GM18508 (cell line): Measurements from ENCODE around the gene DENND5A.
"Not testable (repeated sequence)": the region's sequence is repeated elsewhere in the genome, so short reads cannot be mapped to it uniquely, and the experiment has no call there.

Source experiments
- ATAC-seq: cut with Tn5 transposase; IDR thresholded peaks from one replicate; pipeline ENCODE4 v1.9.1; 2021; ENCODE audit warnings: moderate number of reproducible peaks; ENCODE audit not compliant: insufficient read depth, unreplicated experiment

DENND5A gene

DNA sequence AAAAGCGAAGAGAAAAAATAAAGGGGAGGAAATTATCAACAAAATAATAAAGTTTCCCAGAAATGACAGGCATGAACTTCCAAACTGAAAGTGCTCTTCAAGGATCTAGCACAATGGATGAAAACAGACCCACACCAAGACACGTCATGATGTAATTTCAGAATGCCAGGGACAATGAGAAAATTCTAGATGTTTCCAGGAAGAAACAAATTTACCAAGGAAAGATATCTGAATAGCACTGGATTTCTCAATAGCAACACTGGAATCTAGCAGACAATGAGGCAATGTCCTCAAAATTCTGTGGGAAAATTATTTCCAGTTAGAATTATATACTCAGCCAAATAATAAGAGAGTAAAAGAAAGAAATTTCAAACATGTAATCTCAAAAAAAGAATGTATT lies 46.0 kb downstream of the DENND5A start:
- no peak for ATAC-seq

DNA sequence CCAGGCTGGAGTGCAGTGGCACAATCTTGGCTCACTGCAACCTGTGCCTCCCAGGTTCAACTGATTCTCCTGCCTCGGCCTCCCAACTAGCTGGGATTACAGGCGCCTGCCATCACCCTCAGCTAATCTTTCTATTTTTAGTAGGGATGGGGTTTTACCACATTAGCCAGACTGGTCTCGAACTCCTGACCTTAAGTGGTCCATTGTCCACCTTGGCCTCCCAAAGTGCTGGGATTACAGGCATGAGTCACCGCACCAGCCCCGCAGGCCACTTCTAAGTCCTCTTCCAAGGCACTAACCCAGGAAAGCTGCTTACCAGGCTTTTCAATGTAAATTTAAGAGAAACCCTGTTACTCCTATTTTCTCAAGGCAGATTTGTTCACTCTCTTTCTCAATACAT lies 50.4 kb downstream of the DENND5A start:
- no peak for ATAC-seq

DNA sequence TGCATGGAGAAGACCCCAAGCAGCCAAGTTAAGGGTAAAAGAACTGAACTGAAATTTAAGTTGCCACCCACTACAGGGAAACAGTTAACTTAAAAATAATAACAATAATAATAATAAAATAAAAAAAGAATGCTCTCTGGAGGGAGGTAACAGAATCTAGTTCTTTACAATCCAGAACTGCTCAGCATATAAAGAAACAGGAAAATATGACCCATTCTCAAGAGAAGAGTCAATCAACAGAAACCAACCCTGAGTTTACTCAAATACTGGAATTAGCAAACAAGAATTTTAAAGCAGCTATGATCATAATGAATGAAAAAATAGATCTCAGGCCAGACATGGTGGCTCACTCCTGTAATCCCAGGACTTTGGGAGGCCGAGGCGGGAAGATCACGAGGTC lies 53.8 kb downstream of the DENND5A start:
- ATAC-seq, result no peak

DNA sequence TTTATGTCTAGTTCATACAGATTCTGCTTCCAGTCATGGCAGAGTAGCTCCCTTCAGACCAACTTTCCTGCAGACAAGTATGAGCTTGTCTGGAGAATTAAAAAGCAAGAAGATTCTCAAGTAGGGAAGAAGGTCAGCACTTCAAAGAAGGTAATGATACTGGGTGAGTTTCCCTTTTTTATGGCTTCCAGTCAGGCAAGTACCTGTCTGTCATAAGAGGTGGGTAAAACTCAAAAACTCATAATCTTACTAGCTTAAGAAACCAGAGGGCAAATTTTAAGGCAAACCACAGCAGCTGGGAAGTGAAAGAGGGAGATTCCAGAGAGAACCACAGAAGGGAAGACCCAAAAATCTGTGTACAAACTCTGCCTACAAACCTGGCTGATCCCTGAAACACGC lies 54.2 kb downstream of the DENND5A start:
- no peak for ATAC-seq

DNA sequence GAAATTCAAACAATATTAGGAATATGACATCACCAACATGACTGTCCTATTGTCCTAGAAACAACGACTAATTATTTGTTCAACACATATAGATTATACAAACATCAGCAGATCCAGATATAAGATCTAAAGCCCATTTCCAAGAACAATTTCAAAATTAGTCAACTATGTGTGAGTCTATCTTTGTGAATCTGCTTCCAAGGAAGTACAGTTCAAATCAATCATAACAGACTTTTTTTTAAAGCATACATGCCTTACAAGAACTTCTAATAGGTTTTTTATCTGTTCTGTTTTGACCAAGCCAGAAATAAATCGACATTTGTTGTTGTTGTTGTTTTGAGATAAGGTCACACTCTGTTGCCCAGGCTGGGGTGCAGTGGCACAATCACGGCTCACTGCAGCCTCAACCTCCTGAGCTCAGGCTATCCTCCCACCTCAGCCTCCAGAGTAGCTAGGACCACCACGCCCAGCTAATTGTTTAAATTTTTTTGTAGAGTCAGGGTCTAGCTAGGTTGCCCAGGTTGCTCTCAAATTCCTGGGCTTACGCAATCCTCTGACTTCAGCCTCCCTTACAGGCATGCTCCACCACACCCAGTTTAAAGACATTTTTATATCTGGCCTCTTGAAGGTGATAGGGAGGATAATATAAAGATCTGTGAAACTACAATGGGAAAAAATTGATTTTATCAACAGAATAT lies 54.8 kb downstream of the DENND5A start:
- no peak for ATAC-seq

DNA sequence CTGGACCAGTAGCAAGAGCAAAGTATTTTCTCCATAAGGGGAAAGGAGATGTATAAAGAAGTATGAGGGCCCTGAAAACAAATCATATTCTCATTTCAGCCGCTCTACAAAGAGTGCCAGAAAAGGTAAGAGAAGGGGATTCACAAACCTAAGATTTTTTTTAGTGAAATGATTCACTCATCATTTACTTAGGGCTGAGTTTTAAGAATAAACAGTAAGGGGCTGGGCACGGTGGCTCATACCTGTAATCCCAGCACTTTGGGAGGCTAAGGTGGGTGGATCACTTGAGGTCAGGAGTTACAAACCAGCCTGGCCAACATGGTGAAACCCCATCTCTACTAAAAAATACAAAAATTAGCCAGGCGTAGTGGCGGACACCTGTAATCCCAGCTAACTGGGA lies 55.5 kb downstream of the DENND5A start:
- not testable (repeated sequence) for ATAC-seq

DNA sequence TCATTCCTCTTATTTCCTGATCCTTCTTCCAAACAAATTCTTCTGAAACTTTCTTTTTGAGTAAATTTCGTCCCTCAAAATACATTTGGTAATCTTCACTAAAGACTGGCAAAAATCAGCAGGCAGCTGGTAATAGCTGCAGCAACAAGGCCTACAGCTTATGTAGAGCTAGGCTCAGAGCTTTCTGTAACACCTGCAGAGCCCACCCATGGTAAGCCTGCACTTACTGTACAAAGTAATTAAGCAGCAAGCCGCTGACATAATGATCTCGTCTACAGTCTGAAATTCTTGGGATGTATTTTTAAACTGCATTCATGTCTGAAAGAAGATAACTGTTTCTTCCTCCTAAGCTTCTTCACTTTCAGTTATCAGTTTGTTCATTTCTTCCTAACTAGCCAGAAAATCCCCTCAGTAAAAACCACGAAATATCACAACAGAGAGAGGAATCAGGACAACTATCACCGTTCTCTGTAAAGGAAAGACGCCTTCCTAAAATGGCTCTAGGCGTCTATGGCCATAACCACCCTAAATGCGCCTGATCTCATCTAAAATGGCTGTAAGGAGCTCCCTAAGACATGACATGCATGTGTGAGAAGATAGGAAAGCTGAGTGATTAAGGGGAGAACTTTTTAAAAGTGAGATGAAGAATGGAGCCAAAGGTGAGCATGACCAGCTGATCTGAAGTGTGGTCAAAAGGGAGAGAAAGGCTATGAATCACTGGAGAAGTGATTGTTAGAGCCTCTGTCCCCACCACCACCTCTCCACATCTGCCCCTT lies 56.2 kb downstream of the DENND5A start:
- no peak for ATAC-seq

DNA sequence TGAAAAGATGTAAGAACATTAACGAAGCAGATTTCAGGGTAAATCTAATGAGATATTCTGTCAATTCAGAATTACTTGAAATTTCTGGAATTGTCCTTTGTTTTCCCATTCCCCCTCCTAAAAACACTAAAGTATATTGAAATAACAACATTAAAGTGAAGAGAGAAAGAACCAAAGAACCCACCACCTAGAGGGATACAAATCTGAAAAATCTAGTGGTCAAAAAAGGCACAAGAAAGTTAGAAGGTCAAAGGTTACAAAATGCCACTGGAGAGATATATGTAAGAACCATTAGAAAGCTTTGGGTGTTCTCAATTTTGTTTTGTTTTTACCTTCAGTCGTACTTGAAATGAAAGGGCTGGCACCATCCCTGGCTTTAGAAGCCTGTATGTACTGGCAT lies 57.9 kb downstream of the DENND5A start:
- ATAC-seq, result no peak

DNA sequence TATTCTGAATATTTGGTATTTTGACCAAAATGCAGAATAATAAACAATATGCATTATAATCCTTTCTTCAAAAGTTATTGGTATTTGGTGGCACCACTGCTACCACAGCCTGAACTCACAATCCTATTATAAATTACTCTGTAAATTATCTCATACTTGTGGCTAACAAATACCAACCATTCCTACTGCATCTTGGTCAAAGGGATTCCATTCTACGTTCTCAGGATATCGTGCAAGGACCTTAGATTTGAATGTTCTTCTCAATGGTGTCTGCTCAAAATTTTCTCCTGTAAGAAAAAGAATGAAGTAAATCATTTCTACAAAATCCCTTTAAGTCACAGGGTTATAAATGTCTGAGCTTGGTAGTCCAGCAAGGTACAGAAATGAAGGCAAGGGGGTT lies 58.7 kb downstream of the DENND5A start:
- no peak for ATAC-seq

DNA sequence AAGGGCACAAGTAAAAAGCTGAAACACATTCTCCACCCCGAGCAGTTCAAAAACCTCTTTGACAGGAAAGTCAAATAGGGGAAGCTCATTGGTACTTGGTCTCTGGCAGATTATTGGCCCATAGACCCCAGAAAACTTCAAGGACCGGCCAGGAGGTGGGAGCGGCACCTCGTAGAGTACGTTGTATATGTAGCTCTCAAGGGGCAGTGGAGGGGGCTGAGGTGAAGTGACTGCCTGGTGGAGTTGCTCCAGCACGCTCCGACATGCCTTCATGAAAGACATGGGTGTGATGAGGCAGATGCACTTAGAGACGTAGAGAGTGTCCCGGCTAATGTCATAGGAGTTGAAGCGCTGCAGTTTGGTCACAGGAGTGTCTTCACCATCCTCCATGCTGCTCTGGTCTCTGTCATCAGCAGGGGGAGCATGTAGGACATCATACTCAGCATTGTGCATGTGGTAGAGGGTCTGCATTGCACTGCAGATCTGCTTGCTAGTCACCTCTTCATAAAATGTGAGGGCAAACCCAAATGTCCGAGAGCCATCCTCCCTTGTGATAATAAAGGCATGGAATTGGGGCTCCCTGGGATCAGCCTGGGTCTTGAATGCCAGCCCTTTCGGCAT lies 61.3 kb downstream of the DENND5A start:
- ATAC-seq, result no peak

DNA sequence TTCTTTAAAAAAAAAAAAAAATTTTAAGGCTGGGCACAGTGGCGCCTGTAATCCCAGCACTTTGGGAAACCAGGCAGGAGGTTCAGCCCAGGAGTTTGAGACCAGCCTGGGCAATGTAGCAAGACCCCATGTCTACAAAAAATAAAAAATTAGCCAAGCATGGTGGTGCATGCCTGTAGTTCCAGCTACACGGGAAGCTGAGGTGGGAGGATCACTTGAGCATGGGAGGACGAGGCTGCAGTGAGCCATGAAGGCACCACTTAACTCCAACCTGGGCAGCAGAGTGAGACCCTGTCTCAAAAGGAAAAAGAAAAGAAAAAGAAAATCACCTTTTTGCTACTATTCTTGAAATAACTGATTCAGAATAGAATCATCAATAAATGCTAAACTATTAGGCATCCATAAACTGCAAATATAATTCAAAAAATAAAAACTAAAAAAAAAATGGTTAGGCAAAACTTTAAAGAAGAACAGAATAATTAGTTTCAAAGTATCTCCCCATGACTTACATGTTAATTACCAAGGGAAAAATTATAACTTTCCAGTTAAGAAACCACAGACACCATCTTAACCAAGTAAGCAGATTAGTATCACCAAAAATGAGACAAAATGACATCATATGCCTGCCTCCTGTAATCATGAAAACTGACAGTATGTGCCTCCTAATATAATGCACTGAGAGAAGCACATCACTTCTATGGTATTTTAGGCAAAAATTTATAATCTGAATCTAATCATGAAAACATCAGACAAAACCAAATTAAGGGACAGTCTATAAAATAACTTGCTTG lies 63.6 kb downstream of the DENND5A start:
- no peak for ATAC-seq

DNA sequence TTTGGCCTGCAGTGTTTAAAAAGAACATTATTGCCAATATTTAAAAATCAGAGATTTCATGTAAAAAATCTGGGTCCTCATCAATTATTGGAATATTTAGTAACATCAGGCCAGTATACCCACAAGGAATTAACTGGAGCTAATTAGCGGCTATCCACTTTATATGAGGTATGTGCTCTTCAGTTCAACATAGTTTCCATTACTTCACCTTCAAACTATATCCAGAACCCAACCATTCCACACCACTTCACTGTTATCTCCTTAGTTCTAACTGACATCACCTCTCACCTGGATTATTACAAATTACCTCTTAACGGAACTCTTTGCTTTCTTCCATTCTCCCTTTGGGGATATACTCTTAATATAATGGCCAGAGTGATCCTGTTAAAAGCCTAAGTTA lies 64.7 kb downstream of the DENND5A start:
- ATAC-seq, result no peak

DNA sequence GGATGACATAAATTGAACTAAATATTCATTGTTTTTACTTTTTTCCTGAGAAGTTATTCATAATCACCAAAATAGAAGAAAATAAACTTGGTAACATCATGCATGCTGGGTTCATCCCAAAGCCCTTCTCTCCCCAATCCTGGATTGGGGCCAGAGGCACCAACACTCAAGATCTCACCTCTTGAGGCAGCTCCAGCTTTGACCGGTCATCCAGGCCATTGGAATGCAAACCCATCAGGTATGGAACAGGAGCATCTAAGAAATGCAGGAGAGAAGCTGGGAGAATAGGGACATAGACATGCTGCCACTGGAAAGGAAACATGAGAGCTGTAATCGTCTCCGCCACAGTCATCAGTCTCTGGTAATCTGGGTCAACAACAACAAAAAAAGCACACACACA lies 71.8 kb downstream of the DENND5A start:
- no peak for ATAC-seq

DNA sequence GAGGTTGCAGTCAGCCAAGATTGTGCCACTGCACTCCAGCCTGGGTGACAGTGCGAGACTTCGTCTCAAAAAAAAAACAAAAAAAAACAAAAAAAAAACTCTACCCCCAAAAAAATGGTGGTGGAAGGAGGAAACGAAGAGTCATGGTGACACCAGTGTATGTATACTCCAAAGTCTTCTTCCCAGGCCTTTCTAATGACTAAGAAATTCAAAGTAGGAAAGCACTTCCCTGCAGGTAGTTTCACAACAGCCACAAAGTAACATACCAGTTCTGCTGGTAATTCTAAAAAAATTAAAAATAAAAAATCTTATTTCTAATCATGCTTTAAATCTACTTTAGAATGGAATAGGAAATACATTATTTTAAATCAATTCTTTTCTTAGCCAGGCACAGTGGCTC lies 72.6 kb downstream of the DENND5A start:
- no peak for ATAC-seq

DNA sequence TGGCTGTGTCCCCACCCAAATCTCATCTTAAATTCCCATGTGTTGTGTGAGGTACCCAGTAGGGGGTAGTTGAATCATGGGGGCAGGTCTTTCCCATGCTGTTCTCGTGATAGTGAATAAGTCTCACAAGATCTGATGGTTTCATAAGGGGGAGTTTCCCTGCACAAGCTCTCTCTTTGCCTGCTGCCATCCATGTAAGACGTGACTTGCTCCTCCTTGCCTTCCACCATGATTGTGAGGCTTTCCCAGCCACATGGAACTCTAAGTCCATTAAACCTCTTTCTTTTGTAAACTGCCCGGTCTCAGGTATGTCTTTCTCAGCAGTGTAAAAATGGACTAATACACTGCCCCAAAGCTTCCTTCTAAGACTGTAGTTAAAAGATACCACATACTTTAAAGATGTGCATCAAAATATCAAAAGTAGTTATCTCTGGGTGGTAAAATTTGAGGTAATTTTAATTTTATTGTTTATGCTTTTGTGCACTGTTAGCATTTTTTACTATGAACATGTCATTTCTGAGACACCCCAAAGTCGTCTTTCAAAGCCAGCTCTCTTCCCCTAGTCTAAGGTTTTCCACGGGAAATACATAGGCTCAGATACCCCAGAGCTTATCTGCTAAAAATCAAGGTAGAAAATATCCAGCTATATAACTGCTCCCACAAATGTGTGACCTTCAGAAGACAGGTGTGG lies 74.7 kb downstream of the DENND5A start:
- ATAC-seq, result not testable (repeated sequence)

DNA sequence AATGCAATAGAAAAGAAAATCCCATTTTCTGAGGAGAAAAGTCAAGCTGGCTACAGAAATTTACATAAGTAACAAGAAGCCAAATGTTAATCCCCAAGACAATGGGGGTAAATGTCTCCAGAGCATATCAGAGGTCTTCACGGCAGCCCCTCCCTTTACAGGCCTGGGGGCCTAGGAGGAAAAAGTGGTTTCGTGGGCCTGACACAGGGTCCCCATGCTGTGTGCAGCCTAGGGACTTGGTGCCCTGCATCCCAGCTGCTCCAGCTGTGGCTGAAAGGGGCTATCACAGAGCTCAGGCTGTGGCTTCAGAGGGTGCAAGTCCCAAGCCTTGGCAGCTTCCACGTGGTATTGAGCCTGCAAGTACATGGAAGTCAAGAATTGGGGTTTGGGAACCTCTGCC lies 76.3 kb downstream of the DENND5A start:
- ATAC-seq, result not testable (repeated sequence)

DNA sequence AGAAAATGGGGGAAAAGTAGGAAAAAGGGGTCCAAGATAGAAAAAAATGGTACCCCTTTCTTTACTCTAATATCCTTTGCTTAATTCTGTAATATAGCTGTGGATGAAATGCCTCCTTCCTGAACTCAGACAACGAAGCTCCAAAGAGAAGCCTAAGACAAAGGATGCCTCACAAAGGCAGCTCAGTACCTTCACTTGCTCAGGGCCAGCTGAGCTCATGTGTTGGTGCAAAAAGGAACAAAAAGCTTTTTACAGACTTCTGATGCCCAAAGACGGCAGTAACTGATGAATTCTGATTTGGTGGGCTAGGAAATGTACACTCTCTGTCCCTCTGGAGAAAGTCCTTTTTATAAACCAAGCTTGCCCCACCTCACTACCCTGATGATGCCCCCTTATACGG lies 77.5 kb downstream of the DENND5A start:
- ATAC-seq, result no peak

DNA sequence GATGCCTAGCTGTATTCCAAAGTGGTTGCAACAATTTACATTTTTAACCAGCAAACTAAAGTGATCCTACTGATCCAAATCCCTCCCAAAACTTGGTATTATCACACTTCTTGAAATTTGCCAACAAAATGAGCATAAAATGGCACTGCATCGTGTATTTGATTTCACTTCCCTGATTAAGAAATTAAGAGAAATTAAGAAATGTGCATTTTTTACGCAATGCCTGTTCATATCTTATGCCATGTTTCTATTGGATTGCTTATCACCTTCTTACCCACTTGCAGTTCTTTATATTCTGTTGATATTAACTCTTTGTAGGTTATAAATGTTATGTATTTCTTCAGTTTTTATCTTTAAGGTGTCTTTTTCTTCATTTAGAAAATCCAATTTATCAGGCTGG lies 80.6 kb downstream of the DENND5A start:
- ATAC-seq, result no peak

DNA sequence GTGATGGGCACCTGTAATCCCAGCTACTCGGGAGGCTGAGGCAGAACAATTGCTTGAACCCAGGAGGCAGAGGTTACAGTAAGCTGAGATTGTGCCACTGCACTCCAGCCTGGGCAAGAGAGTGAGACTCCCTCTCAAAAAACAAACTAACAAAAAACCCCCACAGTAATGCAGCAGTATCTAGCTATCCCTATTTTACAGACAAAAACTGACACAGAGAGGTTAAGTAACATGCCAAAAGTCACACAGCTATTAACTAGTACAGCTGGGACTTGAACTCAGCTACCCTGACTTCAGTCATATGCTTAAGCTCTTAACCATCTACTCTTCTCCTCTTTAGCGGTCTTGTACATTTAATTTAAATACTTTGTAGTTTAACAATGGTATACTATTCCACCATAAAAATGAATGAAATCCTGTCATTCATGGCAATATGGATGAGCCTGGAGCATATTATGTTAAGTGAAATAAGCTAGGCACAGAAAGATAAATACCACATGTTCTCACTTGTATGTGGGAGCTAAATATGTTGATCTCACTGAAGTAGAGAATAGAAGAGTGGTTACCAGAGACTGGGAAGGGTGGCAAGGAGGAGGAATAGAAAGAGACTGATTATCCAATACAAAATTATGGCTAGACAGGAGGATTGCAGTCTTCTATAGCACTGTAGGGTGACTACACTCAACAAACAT lies 82.8 kb downstream of the DENND5A start:
- ATAC-seq, result no peak

DNA sequence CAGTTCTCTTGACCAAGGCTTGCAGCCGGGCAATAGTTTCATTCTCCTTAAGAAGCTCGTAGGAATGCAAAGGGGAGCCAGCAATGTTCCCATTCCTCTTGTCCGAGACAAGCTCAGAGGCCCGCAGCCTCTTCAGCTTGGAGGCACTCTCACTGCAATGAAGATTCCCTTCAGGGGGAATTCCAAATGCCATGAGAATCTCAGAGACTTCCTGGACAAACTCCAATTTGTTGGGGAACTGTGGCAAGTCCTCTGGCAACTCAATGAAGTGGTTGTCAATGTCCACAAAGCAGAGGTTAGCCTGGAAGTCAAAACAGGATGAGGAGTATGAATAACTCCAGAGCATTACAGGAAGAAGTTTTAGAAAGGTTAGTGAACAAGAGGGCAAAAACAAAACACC lies 84.4 kb downstream of the DENND5A start:
- no peak for ATAC-seq
